ENCODE results near the gene SPINT3. TPM values are rescaled to one million over a fixed set of nuclear protein-coding genes. Genes with fewer than 3 reads are reported as not detected.

Gene SPINT3
- total RNA-seq, 1 donor: not detected

DNA sequence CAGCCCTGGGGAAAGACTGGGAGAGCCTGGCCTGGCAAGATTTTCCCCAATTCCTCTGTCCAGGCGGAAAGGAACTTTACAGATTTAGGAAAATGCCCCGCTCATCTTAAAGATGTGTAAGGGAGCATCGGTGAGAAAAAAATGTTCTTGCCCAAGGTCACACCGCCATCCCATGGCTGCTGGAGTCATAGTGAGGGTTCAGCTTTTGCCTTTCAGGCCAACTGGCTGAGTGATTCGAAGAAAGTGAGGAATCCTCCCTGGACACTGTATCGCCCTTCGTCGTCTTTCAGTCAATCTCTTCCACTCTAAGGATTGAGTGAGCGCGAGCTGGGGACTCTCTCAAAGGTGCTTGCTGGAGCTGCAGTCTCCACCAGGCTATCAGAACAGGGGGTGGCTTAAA lies 44.5 kb downstream of the SPINT3 start:
- H3K4me3 ChIP-seq (ENCODE audit: low read depth, low read length): peak overlapping the region; percentile 50
- DNase-seq (ENCODE audit: low read depth): peak; percentile 10
- TF ChIP-seq, protein P1, sequence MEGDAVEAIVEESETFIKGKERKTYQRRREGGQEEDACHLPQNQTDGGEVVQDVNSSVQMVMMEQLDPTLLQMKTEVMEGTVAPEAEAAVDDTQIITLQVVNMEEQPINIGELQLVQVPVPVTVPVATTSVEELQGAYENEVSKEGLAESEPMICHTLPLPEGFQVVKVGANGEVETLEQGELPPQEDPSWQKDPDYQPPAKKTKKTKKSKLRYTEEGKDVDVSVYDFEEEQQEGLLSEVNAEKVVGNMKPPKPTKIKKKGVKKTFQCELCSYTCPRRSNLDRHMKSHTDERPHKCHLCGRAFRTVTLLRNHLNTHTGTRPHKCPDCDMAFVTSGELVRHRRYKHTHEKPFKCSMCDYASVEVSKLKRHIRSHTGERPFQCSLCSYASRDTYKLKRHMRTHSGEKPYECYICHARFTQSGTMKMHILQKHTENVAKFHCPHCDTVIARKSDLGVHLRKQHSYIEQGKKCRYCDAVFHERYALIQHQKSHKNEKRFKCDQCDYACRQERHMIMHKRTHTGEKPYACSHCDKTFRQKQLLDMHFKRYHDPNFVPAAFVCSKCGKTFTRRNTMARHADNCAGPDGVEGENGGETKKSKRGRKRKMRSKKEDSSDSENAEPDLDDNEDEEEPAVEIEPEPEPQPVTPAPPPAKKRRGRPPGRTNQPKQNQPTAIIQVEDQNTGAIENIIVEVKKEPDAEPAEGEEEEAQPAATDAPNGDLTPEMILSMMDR (IDR thresholded peaks at IDR 0.05; ENCODE audit: insufficient read depth, low read length): peak; percentile 10

DNA sequence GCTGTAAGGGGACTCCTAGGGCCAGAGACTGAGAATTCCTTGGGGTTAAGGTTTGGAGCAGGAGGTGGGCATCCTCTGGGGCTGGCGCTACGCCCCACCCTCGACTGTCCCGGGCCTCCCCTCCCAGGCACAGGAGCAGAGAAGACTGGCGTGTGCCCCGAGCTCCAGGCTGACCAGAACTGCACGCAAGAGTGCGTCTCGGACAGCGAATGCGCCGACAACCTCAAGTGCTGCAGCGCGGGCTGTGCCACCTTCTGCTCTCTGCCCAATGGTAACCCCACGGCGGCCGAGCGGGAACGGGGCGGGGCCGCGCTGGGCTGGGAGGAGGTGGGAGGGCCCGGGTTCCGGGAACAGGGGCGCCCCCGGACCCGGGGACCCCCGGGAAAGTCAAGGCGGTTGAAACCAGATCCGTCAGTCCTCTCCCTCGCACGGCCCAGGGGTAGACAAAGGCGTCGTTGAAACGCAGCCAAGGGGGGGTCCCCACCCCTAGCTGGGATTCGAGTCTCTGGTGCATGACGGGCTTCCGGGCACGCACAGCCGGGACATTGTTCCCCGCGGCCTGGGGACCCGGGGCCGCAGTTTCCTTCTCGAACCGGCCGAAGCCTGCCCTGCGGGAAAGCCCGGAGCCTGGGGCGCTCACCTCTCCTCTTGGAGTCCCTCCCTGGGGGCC lies 45.0 kb downstream of the SPINT3 start:
- TF ChIP-seq, protein P1 (IDR thresholded peaks at IDR 0.05; ENCODE audit: insufficient read depth, low read length): no peak
- peak overlapping the region; percentile 50 for H3K4me3 ChIP-seq (ENCODE audit: low read depth, low read length)
- peak; percentile 7 for DNase-seq (ENCODE audit: low read depth)

DNA sequence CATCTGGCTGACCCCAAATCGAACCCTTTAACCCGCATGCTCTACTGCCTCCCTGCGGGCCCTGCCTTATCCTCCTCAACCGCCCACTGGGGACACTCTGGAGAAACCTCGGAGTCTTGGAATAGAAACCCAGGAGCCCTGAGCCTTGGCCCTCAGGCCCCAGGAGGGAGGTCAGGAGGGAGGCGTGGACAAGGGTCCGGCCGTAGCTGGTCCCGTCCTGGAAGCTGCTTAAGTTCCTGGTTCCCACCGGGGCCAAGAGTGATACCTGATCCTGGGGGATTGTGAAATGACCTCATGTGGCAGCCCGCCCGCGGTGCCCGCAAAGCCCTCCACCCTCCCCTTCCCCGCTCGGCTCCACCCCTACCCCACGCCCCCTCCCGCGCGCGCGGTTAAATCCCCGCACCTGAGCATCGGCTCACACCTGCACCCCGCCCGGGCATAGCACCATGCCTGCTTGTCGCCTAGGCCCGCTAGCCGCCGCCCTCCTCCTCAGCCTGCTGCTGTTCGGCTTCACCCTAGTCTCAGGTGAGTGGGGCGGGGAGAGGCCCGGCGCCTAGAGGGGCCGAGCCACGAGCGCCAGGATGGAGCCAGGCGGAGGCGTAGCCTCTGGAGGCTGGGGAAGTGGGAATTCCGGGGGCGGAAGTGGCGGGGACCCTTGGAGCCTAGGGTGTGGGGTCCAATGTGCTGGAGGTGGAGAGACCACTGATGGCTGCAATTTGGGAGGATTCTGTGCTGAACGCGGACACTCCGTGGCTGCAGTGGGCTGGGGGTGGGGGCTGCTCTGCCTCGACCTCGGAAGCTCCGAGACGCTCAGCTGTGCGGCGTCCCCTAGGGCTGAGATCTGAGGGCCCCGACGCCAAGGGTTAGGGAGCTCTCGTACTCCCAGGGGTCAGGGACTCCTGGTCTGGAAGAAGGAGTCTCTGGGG lies 45.8 kb downstream of the SPINT3 start, which contains the start of gene WFDC2:
Gene WFDC2 (plus strand): TSS at position 418 of the 926 bp plus-strand sequence. CDS start 29 bp downstream, at position 447.
- no peak for DNase-seq (ENCODE audit: low read depth)
- TF ChIP-seq, protein P1 (IDR thresholded peaks at IDR 0.05; ENCODE audit: insufficient read depth, low read length): no peak

DNA sequence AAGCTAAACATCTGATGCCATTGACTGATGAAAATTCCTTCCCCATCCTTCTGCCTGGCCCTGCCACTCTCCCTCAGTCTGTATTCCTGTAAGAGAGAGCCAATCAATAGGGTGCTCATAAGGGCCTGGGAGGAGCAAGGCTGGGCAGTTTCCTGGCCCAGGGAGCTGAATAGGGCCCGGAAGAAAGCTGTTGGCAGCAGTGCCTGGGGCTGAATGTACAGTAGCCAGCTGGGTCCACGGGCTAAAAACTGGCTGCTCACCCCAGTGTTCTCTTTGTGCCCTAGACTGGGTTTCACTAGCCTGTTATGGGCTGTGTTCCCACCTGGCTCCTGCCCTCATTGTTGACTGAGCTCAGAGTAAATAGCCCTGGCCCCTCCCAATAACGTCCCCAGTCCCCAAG lies 47.6 kb downstream of the SPINT3 start:
- TF ChIP-seq, protein P1 (IDR thresholded peaks at IDR 0.05; ENCODE audit: insufficient read depth, low read length): no peak
- H3K4me3 ChIP-seq (ENCODE audit: low read depth, low read length): no peak overlapping the region
- DNase-seq (ENCODE audit: low read depth): no peak

More for the DNA sequence above, 45.8 kb downstream of the SPINT3 start, which contains the start of gene WFDC2:
- H3K4me3 ChIP-seq (ENCODE audit: low read depth, low read length): peak within 1 kb of the TSS; percentile 50

DNA sequence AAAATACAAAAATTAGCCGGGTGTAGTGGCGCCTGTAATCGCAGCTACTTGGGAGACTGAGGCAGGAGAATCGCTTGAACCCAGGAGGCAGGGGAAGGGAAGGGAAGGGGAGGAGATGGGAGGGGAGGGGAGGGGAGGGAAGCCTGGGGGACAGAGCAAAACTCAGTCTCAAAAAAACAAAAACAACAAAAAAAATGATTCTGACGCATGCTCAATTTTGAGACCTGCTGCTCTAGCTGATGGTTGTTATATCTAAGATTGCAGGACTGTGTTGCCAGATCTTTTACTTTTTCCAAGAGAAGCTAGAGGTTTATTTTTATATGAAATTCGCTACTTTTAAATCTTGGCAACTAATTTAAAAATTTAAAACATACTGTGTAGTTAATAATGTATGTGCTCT lies 48.2 kb downstream of the SPINT3 start:
- no peak for DNase-seq (ENCODE audit: low read depth)
- TF ChIP-seq, protein P1 (IDR thresholded peaks at IDR 0.05; ENCODE audit: insufficient read depth, low read length): no peak

DNA sequence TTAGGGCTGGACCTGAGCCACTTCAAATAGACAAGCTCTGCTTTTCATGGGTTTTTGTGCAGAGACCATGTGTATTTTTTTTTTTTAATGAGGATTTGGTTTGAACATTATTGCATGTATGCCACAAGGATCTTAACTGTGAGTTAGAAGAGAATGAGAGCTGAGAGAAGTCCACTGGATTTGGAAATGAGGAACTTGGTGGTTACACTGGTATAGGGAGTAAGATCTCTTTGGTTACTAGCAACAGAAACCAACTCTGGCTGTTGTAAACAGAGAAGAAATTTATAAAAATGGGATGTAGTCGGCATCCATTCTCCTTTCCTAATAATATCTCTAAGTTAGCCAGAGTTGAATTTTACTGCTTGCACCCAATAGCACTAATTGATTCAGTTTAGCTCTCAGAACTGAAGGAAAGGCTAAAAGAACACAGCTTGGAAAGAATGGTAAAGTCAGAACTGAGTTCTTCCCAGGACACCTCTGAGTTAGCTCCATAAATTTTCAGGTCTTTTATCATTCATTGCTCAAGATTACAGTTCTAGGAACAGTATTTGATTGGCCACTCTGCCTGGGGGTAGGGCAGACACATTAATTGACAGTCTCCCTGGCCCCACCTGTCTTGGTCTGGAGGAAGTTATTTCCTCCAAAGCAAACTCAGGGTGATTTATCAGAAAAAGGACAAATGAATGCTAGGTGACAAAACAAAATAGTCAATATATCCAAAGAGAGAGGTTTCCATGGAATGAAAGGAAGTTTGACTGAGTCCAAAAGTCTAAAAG lies 49.7 kb downstream of the SPINT3 start:
- TF ChIP-seq, protein P1 (IDR thresholded peaks at IDR 0.05; ENCODE audit: insufficient read depth, low read length): no peak
- DNase-seq (ENCODE audit: low read depth): no peak
- H3K4me3 ChIP-seq (ENCODE audit: low read depth, low read length): no peak overlapping the region

More for the DNA sequence above, 48.2 kb downstream of the SPINT3 start:
- H3K4me3 ChIP-seq (ENCODE audit: low read depth, low read length): no peak overlapping the region
